Activated naive CD8-positive, alpha-beta T cell treated with anti-CD3 and anti-CD28 coated beads, Interleukin-2, amount 50 U/mL, for 16 hours (primary cell): ENCODE measurements around the gene TMEM209.
"Not testable (repeated sequence)": the region's sequence is repeated elsewhere in the genome, so short reads cannot be mapped to it uniquely, and the experiment has no call there.

Experiments
- DNase-seq: peaks from one replicate; pipeline ENCODE4 v3.0.0-alpha.2; 2020; ENCODE audit warnings: low read depth, low spot score

The TMEM209 gene

DNA sequence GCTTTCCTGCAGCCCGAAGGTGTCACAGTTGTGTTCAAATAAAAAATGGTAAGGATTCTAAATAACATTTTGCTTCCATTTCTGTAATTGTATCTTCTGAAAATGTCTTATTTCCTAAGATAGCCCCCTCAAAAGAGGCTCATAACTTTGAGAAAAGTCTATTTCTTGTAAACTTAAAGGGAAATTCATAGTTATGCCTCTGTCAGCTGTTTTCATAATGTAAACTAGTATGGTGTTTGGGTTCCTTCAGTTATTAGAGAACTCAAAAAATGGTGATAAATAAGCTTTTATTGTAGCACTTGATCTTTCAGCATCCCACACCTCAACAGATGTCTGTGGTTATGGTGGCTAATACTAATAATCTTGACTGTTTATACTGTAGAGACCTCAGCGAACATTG lies 77.8 kb downstream of the TMEM209 start:
- no peak for DNase-seq

DNA sequence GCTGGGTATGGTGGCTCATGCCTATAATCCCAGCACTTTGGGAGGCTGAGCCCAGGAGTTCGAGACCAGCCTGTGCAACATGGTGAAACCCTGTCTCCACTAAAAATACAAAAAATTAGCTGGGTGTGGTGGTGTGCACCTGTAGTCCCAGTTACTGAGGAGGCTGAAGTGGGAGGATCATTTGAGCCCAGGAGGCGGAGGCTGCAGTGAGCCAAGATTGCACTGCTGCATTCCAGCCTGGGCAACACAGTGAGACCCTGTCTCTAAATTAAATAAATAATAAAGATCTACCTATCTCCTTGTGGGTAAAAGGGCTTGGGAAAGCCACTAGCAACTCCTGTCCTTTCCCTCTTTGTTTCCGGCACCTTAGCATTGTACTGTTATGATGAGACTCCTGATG lies 78.4 kb downstream of the TMEM209 start:
- DNase-seq = not testable (repeated sequence)

DNA sequence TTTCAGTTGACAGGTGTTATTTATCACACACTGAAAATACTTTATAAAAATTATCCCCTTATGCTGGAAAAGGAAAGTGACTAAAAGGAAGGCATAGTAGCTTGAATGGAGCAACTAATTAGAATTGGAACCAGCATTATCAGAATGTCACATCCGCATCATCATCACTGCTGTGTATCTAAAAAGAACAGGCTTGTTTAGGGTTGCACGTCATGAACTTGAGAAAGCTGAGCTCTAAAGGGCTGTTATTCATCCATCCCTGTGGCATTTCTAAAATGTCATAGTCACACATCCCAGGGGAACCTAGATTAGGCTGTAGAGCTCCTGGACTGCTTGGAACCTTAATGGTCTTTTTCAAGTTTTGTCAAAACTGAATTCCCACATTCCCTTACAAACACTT lies 80.5 kb downstream of the TMEM209 start:
- no peak for DNase-seq

DNA sequence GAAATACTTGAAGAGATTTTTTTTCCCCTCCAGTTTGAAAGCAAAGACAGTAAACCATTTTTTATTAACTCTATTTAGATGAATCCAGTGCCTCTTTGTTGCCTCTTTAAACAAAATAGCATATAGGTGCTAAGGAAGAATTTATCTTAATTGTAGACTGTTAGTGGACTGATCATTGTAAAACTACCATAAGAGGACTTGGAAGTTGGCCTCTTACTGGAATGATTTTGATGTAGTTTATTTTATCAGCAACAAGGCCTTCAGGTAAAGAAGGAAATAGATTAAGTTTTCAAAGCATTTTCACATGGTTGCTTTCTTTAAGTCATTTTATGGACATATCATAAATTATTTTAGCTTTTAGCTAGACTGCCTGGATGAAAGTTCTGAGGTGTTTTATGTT lies 81.7 kb downstream of the TMEM209 start:
- no peak for DNase-seq

- no peak for DNase-seq
These were observed 86.4 kb downstream of the TMEM209 start for GRCh38 chr7:130118801-130119200.

- DNase-seq = no peak
These were observed 86.9 kb downstream of the TMEM209 start for GRCh38 chr7:130118294-130118693.

- no peak for DNase-seq
These were observed 90.4 kb downstream of the TMEM209 start for GRCh38 chr7:130114776-130115175.
